ENCODE data around the gene SETSIP.

DNA sequence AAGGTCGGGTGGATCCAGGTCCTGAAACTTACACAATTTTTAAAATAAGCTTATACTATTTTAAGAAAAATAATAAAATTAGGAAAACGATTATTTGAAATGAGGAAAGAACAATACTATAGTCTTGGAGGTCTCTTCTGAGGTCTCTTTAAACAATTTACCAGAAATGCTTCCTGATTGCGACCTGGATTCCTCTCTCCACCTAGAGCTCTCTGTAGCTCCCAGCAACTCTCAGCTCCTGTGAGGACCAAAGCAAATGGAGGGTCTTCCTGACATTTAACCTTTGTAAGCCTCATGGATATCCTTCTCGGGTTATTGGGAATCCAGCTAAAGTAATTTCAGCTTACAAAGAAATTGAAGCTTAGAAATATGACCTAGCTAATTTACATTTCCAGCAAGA, 5.8 kb upstream of the SETSIP start:
- TF ChIP-seq TAF1 (IDR thresholded peaks at IDR 0.05; ENCODE audit: low read depth, low read length): no peak
- no peak for TF ChIP-seq POLR2AphosphoS5 (IDR thresholded peaks at IDR 0.05; ENCODE audit: low read depth, low read length)
- TF ChIP-seq POLR2A (IDR thresholded peaks at IDR 0.05; ENCODE audit: low read depth, low read length): no peak
- no peak for TF ChIP-seq POU2F2 (IDR thresholded peaks at IDR 0.05; ENCODE audit: low read depth, low read length)
- no peak for TF ChIP-seq SPI1 (IDR thresholded peaks at IDR 0.05; ENCODE audit: low read depth, low read length)
